Panc1 (cell line): ENCODE data around the gene OR1I1. TPM values are rescaled to one million over a fixed set of nuclear protein-coding genes. Genes with fewer than 3 reads are reported as not detected.

ENCODE experiments used
- ATAC-seq: fragments of 200-7000 bp; cut with Tn5 transposase; 2 replicates; pipeline ENCODE4 v1.9.1; 2020; ENCODE audit warnings: mild to moderate bottlenecking, moderate library complexity
- BruUV-seq: library from RNA; stranded (reverse); fragments of 400-500 nt; replicated peaks from 2 replicates; lab custom pipeline; 2021; lab: Mats Ljungman, UMichigan
- CTCF ChIA-PET: fragments of 300-600 bp; sonication (Branson Sonifier 250); formaldehyde crosslinking; loops from one replicate; lab custom pipeline; 2022; ENCODE audit warnings: antibody characterized with exemption; lab: Charles Lee
- POLR2A ChIA-PET: fragments of 300-600 bp; sonication (Branson Sonifier 250); formaldehyde crosslinking; loops from one replicate; lab custom pipeline; 2022; ENCODE audit warnings: antibody characterized with exemption; lab: Charles Lee
- DNase-seq: peaks from one replicate; pipeline ENCODE4 v3.0.0-alpha.2; 2010; ENCODE audit warnings: low read depth, low spot score
- H3K27ac ChIP-seq: 2 replicates; pipeline ENCODE4 v1.5.1; 2011; ENCODE audit warnings: mild to moderate bottlenecking, low read length, inconsistent platforms
- H3K27me3 ChIP-seq: fragments of 200-500 bp; sonication (Bioruptor generic); 2 replicates; pipeline ENCODE4 v1.6.0; 2014; ENCODE audit warnings: low read length, inconsistent platforms; ENCODE audit not compliant: control insufficient read depth, insufficient read depth
- H3K36me3 ChIP-seq: fragments of 200-500 bp; sonication (Bioruptor generic); 2 replicates; pipeline ENCODE4 v1.5.1; 2014; ENCODE audit warnings: inconsistent platforms, mild to moderate bottlenecking, low read length, moderate library complexity; ENCODE audit not compliant: control insufficient read depth, insufficient read depth
- H3K4me1 ChIP-seq: 2 replicates; pipeline ENCODE4 v1.5.1; 2011; ENCODE audit warnings: inconsistent platforms, mild to moderate bottlenecking, low read length, moderate library complexity; ENCODE audit not compliant: control insufficient read depth, insufficient read depth
- H3K4me3 ChIP-seq, 2 experiments: 2 replicates each; pipeline ENCODE4 v1.5.1; 2011 to 2012; ENCODE audit warnings: low read depth in 2 of 2, low read length in 2 of 2, mild to moderate bottlenecking in 2 of 2, inconsistent platforms in 1 of 2, moderate library complexity in 1 of 2
- H3K9me3 ChIP-seq: fragments of 200-500 bp; sonication (Bioruptor generic); 2 replicates; pipeline ENCODE4 v1.5.1; 2014; ENCODE audit warnings: low read depth, mild to moderate bottlenecking, inconsistent platforms, low read length, moderate library complexity; ENCODE audit not compliant: control insufficient read depth, insufficient read depth
- CTCF ChIP-seq: fragments of 450-650 bp; IDR thresholded peaks from 2 replicates; pipeline ENCODE4 v1.5.1; 2017; ENCODE audit warnings: mild to moderate bottlenecking
- POLR2AphosphoS5 ChIP-seq: IDR thresholded peaks from 2 replicates; pipeline ENCODE4 v1.6.1; 2012; ENCODE audit warnings: mild to moderate bottlenecking, low read depth, low read length, moderate library complexity
- REST ChIP-seq, 2 experiments: IDR thresholded peaks; 2 replicates each; pipeline ENCODE4 v1.6.1; 2011 to 2012; ENCODE audit warnings: low read depth in 2 of 2, control low read depth in 1 of 2, low read length in 1 of 2, mild to moderate bottlenecking in 1 of 2, moderate library complexity in 1 of 2; ENCODE audit not compliant: insufficient read depth in 1 of 2
- SIN3A ChIP-seq: IDR thresholded peaks from 2 replicates; pipeline ENCODE4 v1.6.1; 2012; ENCODE audit warnings: low read depth, mild to moderate bottlenecking, low read length, moderate library complexity, borderline replicate concordance; ENCODE audit not compliant: insufficient read depth
- TCF7L2 ChIP-seq: IDR thresholded peaks from 2 replicates; pipeline ENCODE4 v1.6.1; 2011; ENCODE audit warnings: mild to moderate bottlenecking, low read depth, low read length, inconsistent platforms
- in situ Hi-C: cut with HindIII; loops from 2 replicates; pipeline ENCODE4 v1.10.0; 2016; ENCODE audit warnings: low sequenced_read_pairs, low pct_unique_long_range_greater_than_20kb
- intact Hi-C: fragments of 100-400 bp; cut with micrococcal nuclease; formaldehyde crosslinking; loops from one replicate; pipeline ENCODE4 v1.10.0; 2022; ENCODE audit not compliant: unreplicated experiment
- total RNA-seq: library from RNA; stranded (reverse); gene quantifications from one replicate; pipeline ENCODE4 v1.2.1, GENCODE V29; 2021; ENCODE audit not compliant: unreplicated experiment

OR1I1 gene
- total RNA-seq, 1 experiment from 2014 or later: not detected

- TF ChIP-seq CTCF: no peak
- TF ChIP-seq TCF7L2: no peak
- TF ChIP-seq REST (IDR thresholded peaks at IDR 0.05; ENCODE audit: insufficient read depth in 1 of 2, low read depth in 2 of 2, low read length in 1 of 2): no peak
- TF ChIP-seq SIN3A: no peak
- TF ChIP-seq POLR2AphosphoS5: no peak
- intact Hi-C loops (no loop called here), in situ Hi-C loops (no loop called here)
- Histone ChIP-seq H3K27ac (no peak overlapping the region), H3K4me3 (no peak overlapping the region), H3K36me3 (no peaks in the 10 kb centered on the region), H3K4me1 (no peaks in the 10 kb centered on the region), H3K27me3 (no peaks in the 10 kb centered on the region), H3K9me3 (no peaks in the 10 kb centered on the region)
- DNase-seq: no peak
- ATAC-seq: no peak
- POLR2A ChIA-PET: no interaction called here
- CTCF ChIA-PET: no interaction called here
- BruUV-seq: no TSS peak
Observed at GRCh38 chr19:15045506-15045905, 36.5 kb upstream of the OR1I1 start.

- Histone ChIP-seq H3K27ac (no peak overlapping the region), H3K36me3 (no peaks in the 10 kb centered on the region), H3K4me1 (no peaks in the 10 kb centered on the region), H3K27me3 (no peaks in the 10 kb centered on the region), H3K9me3 (no peaks in the 10 kb centered on the region), H3K4me3 (no peak overlapping the region)
- in situ Hi-C loops: no loop called here
- BruUV-seq: no TSS peak
- POLR2A ChIA-PET: no interaction called here
- TF ChIP-seq POLR2AphosphoS5: no peak
- ATAC-seq: no peak
- intact Hi-C loops: no loop called here
- CTCF ChIA-PET: no interaction called here
- DNase-seq: no peak
Observed at GRCh38 chr19:15047680-15048079, 34.3 kb upstream of the OR1I1 start.

GRCh38 chr19:15048128-15048527, 33.9 kb upstream of the OR1I1 start:
- no peak for ATAC-seq
- TF ChIP-seq POLR2AphosphoS5: no peak
- TF ChIP-seq TCF7L2: no peak
- TF ChIP-seq SIN3A: no peak
- no peak for TF ChIP-seq CTCF
- no peak for TF ChIP-seq REST (IDR thresholded peaks at IDR 0.05; ENCODE audit: insufficient read depth in 1 of 2, low read depth in 2 of 2, low read length in 1 of 2)
- intact Hi-C loops: no loop called here
- H3K27ac ChIP-seq: no peak overlapping the region
- H3K9me3 ChIP-seq: no peaks in the 10 kb centered on the region
- CTCF ChIA-PET: no interaction called here
- POLR2A ChIA-PET: no interaction called here
- BruUV-seq: no TSS peak
- no peaks in the 10 kb centered on the region for H3K27me3 ChIP-seq
- H3K4me1 ChIP-seq: no peaks in the 10 kb centered on the region
- H3K4me3 ChIP-seq: no peak overlapping the region
- H3K36me3 ChIP-seq: no peaks in the 10 kb centered on the region
- in situ Hi-C loops: no loop called here
- DNase-seq: no peak
